Peyer's patch (tissue), 4 donors: ENCODE results near the gene ZNF831. TPM values are rescaled to one million over a fixed set of nuclear protein-coding genes. Genes with fewer than 3 reads are reported as not detected.

Experiments
- DNase-seq, 3 donors: peaks; one replicate each; pipeline ENCODE4 v3.0.0-alpha.2; 2017 to 2019
- H3K27ac ChIP-seq, 4 donors: fragments of 200-600 bp; sonication (generic); one replicate each; pipeline ENCODE4 v1.5.1; 2016 to 2019
- H3K27me3 ChIP-seq, 2 donors: fragments of 200-600 bp; sonication (generic); one replicate each; pipeline ENCODE4 v1.5.1; 2019
- H3K36me3 ChIP-seq, 3 donors: fragments of 200-600 bp; sonication (generic); one replicate each; pipeline ENCODE4 v1.5.1; 2016 to 2019
- H3K4me1 ChIP-seq, 4 donors: fragments of 200-600 bp; sonication (generic); one replicate each; pipeline ENCODE4 v1.5.1; 2016 to 2019
- H3K4me3 ChIP-seq, 4 donors: fragments of 200-600 bp; sonication (generic); 1 replicate in 3 of 4; 2 replicates in 1 of 4; pipeline ENCODE4 v1.5.1; 2016 to 2019; ENCODE audit warnings: mild to moderate bottlenecking in 1 of 4
- H3K9me3 ChIP-seq, 4 donors: fragments of 200-600 bp; sonication (generic); one replicate each; pipeline ENCODE4 v1.5.1; 2016 to 2019; ENCODE audit warnings: mild to moderate bottlenecking in 1 of 4
- CTCF ChIP-seq, 6 experiments: fragments of 450-650 bp in 4 of 6; fragments of 200-600 bp in 2 of 6; sonication (generic) in 1 of 6; IDR thresholded peaks; one replicate each; pipeline ENCODE4 v1.5.1; 2017 to 2019; ENCODE audit warnings: antibody characterized with exemption in 6 of 6, mild to moderate bottlenecking in 3 of 6, moderate library complexity in 1 of 6
- POLR2A ChIP-seq, 2 donors: fragments of 450-650 bp; IDR thresholded peaks; one replicate each; pipeline ENCODE4 v1.5.1; 2017; ENCODE audit warnings: antibody characterized with exemption in 2 of 2, mild to moderate bottlenecking in 2 of 2, moderate library complexity in 2 of 2
- total RNA-seq, 4 donors: library from RNA; depleted of rRNA; stranded (reverse); fragments of >200 nt; gene quantifications; one replicate each; pipeline ENCODE4 v1.1.0, GENCODE V29; 2016

Gene ZNF831
- total RNA-seq, 4 donors from 2014 or later = 1.7 to 11.6 (median 2.3) TPM

DNA sequence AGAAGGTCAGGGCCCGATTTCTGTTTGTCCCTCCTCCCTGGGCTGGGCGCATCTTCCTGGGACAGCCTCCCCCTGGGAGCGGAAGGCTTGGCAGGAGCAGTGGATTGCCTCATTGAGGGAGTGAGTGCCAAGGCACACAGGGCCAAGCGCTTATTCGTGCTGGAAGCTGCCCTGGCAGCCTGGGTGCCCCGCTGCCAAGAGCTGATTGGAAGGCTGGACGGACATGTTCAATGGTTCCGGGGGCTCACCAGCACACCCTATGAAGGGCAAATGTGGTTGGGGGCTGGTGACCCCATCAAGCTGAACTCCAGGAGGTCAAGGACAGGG lies 10.3 kb upstream of the ZNF831 start:
- Histone ChIP-seq H3K4me3 (no peak overlapping the region), H3K9me3 (no peaks in the 10 kb centered on the region), H3K27me3 (no peaks in the 10 kb centered on the region), H3K27ac (peak overlapping the region in 2 of 4 donors; percentile 1 to 35), H3K36me3 (no peaks in the 10 kb centered on the region), H3K4me1 (peaks cover 0 to 27% (median 10%) of the 10 kb centered on the region in 4 donors)
- no peak for DNase-seq
- no peak for TF ChIP-seq POLR2A (IDR thresholded peaks at IDR 0.05)
- no peak for TF ChIP-seq CTCF (IDR thresholded peaks at IDR 0.05)

GRCh38 chr20:59153832-59154231 lies 9.8 kb upstream of the ZNF831 start:
- Histone ChIP-seq H3K27me3 (no peaks in the 10 kb centered on the region), H3K27ac (no peak overlapping the region), H3K4me3 (no peak overlapping the region), H3K4me1 (peaks cover 0 to 25% (median 12%) of the 10 kb centered on the region in 4 donors), H3K36me3 (no peaks in the 10 kb centered on the region), H3K9me3 (no peaks in the 10 kb centered on the region)
- TF ChIP-seq CTCF (IDR thresholded peaks at IDR 0.05) (no peak), POLR2A (IDR thresholded peaks at IDR 0.05) (no peak)
- no peak for DNase-seq

GRCh38 chr20:59154317-59155013 lies 9.2 kb upstream of the ZNF831 start:
- Histone ChIP-seq H3K4me1 (peaks cover 0 to 24% (median 10%) of the 10 kb centered on the region in 4 donors), H3K4me3 (no peak overlapping the region), H3K27me3 (no peaks in the 10 kb centered on the region), H3K36me3 (no peaks in the 10 kb centered on the region), H3K9me3 (no peaks in the 10 kb centered on the region), H3K27ac (peak overlapping the region in 2 of 4 donors; percentile 33 to 51)
- peak in 2 of 3 donors; percentile 64 to 73 for DNase-seq
- TF ChIP-seq POLR2A (IDR thresholded peaks at IDR 0.05) = no peak
- TF ChIP-seq CTCF (IDR thresholded peaks at IDR 0.05) = no peak

DNA sequence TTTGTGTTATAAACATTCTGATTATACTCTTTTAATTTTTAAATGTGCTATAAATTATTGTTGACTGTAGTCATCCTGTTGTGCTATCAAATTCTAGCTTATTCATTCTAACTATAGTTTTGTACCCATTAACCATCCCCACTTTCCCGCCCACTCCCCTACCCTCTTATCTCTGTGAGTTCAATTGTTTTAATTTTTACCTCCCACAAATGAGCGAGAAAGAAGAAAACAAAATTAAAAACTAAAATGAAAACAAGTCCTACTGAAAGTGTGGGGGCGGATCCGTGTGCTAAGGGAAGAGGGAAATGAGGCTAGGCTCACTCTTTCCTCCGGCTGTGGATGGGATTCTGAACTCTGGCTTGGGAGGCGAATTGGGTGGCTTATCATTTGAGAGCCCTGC lies 6.6 kb upstream of the ZNF831 start:
- DNase-seq = no peak
- H3K36me3 ChIP-seq = no peaks in the 10 kb centered on the region
- no peak overlapping the region for H3K27ac ChIP-seq
- no peaks in the 10 kb centered on the region for H3K27me3 ChIP-seq
- TF ChIP-seq CTCF (IDR thresholded peaks at IDR 0.05) = no peak
- TF ChIP-seq POLR2A (IDR thresholded peaks at IDR 0.05) = no peak
- no peak overlapping the region for H3K4me3 ChIP-seq
- peaks cover 0 to 33% (median 6%) of the 10 kb centered on the region in 4 donors for H3K4me1 ChIP-seq
- H3K9me3 ChIP-seq = no peaks in the 10 kb centered on the region

- DNase-seq = no peak
- Histone ChIP-seq H3K27ac (peak overlapping the region in 1 of 4 donors; percentile 10), H3K36me3 (no peaks in the 10 kb centered on the region), H3K9me3 (no peaks in the 10 kb centered on the region), H3K4me1 (peaks cover 0 to 33% (median 5%) of the 10 kb centered on the region in 4 donors), H3K4me3 (no peak overlapping the region), H3K27me3 (no peaks in the 10 kb centered on the region)
- TF ChIP-seq CTCF (IDR thresholded peaks at IDR 0.05) (no peak), POLR2A (IDR thresholded peaks at IDR 0.05) (no peak)
Observed at GRCh38 chr20:59157531-59157930, 6.1 kb upstream of the ZNF831 start.
